GM18868 (cell line): ENCODE results near the gene FGGY.
"Not testable (repeated sequence)": the region's sequence is repeated elsewhere in the genome, so short reads cannot be mapped to it uniquely, and the experiment has no call there.

Experiments used
- ATAC-seq: cut with Tn5 transposase; IDR thresholded peaks from one replicate; pipeline ENCODE4 v1.9.1; 2021; ENCODE audit warnings: mild to moderate bottlenecking, moderate library complexity; ENCODE audit not compliant: unreplicated experiment

FGGY gene

GRCh38 chr1:59716832-59717231, 419.9 kb downstream of the FGGY start:
- ATAC-seq = no peak

GRCh38 chr1:59718064-59718988, 421.4 kb downstream of the FGGY start:
- no peak for ATAC-seq

GRCh38 chr1:59718989-59719360, 422.1 kb downstream of the FGGY start:
- ATAC-seq = no peak

GRCh38 chr1:59720326-59721115, 423.6 kb downstream of the FGGY start:
- ATAC-seq = no peak

GRCh38 chr1:59730302-59730701, 433.4 kb downstream of the FGGY start:
- ATAC-seq = no peak

- ATAC-seq = no peak
These were observed 434.0 kb downstream of the FGGY start for GRCh38 chr1:59730759-59731478.

GRCh38 chr1:59731591-59731990, 434.7 kb downstream of the FGGY start:
- ATAC-seq = no peak

GRCh38 chr1:59732214-59732955, 435.5 kb downstream of the FGGY start:
- ATAC-seq = no peak

- ATAC-seq = no peak
These were observed 436.7 kb downstream of the FGGY start for GRCh38 chr1:59733443-59734141.

GRCh38 chr1:59735927-59736326, 439.0 kb downstream of the FGGY start:
- not testable (repeated sequence) for ATAC-seq

GRCh38 chr1:59736744-59737143, 439.9 kb downstream of the FGGY start:
- no peak for ATAC-seq

GRCh38 chr1:59737638-59738037, 440.7 kb downstream of the FGGY start:
- ATAC-seq = no peak

- no peak for ATAC-seq
These were observed 441.3 kb downstream of the FGGY start for GRCh38 chr1:59738152-59738551.

- ATAC-seq = no peak
These were observed 441.7 kb downstream of the FGGY start for GRCh38 chr1:59738591-59739015.

GRCh38 chr1:59739111-59739510, 442.2 kb downstream of the FGGY start:
- no peak for ATAC-seq

GRCh38 chr1:59742526-59742925, 445.6 kb downstream of the FGGY start:
- ATAC-seq = no peak

GRCh38 chr1:59743324-59744091, 446.6 kb downstream of the FGGY start:
- ATAC-seq = no peak

GRCh38 chr1:59747420-59748024, 450.6 kb downstream of the FGGY start:
- no peak for ATAC-seq

GRCh38 chr1:59748123-59748522, 451.2 kb downstream of the FGGY start:
- ATAC-seq = no peak
